NT2/D1 (cell line): ENCODE data around the gene COL11A1.

Source experiments
- YY1 ChIP-seq: IDR thresholded peaks from 2 replicates; pipeline ENCODE4 v1.6.1; 2011; ENCODE audit not compliant: insufficient read length, insufficient read depth
- ZNF274 ChIP-seq: IDR thresholded peaks from 2 replicates; pipeline ENCODE4 v1.6.1; 2011; ENCODE audit warnings: mild to moderate bottlenecking, low read depth, low read length

DNA sequence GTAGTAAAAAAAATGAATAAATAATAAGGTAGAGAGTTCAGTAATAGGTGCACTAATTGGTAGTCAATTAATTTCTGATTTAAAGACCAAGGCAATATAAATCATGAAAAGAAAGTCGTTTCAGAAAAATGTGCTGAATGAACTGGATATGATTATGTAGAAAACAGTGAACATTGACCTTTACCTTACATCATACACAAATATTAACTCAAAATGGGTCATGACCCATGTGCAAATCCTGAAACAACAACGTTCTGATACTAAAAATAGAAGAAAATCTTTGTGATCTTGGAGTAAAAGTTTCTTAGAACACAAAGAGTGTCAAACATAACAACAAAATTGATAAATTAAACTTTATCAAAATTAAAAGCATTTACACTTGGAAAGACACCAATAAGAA lies 39.1 kb downstream of the COL11A1 start:
- TF ChIP-seq YY1 = no peak
- TF ChIP-seq ZNF274 = no peak
